ENCODE data around the gene MACO1. TPM values are rescaled to one million over a fixed set of nuclear protein-coding genes. Genes with fewer than 3 reads are reported as not detected.

Gene MACO1
- total and polyA plus RNA-seq, 2 of the 8 experiments (the other 6 are each of a cell fraction or from before 2014, with no cell fraction given), result 3.5 to 15.1 TPM

- H3K23me2 ChIP-seq (ENCODE audit: low read depth, low read length), result peaks cover 5% of the 10 kb centered on the region; the same call in 1 of the 2 replicates
- H2BK5ac ChIP-seq (ENCODE audit: low read depth, low read length), result no peak overlapping the region
- no peak overlapping the region for H2BK120ac ChIP-seq (replicated peaks; ENCODE audit: low read depth, low read length)
- peaks cover 0 to 5% (median 3%) of the 10 kb centered on the region in 4 experiments; a peak in 5 of 7 replicates for H3K27me3 ChIP-seq (replicated peaks in 1 of 4; ENCODE audit: control insufficient read depth in 3 of 4, extremely low read depth in 1 of 4, insufficient read depth in 3 of 4, low read length in 3 of 4)
- H3K79me2 ChIP-seq (ENCODE audit: control insufficient read depth in 1 of 2, insufficient read depth in 2 of 2, low read length in 2 of 2), result 0 out of 4 replicates have a peak, but pooled peaks cover 0 to 5% of the 10 kb centered on the region in 2 experiments
- H3K27ac ChIP-seq (ENCODE audit: low read depth, low read length), result no peak overlapping the region
- H3K9ac ChIP-seq (replicated peaks in 1 of 4; ENCODE audit: extremely low read depth in 1 of 4, low read depth in 3 of 4, low read length in 3 of 4), result no peak overlapping the region
- FAIRE-seq (no peak), DNase-seq (ENCODE audit: low read depth in 1 of 2, low spot score in 2 of 2) (no peak)
- no peak overlapping the region for H4K5ac ChIP-seq (ENCODE audit: insufficient read length, low read depth, low read length)
- H2BK15ac ChIP-seq (ENCODE audit: low read length), result no peak overlapping the region
- no peaks in the 10 kb centered on the region for H3K9me3 ChIP-seq (ENCODE audit: insufficient read depth in 2 of 2, low read depth in 1 of 2, low read length in 1 of 2)
- H3K4me2 ChIP-seq (ENCODE audit: insufficient read depth in 1 of 2, low read depth in 2 of 2, low read length in 2 of 2), result no peak overlapping the region
- H2AK5ac ChIP-seq (ENCODE audit: low read depth, low read length), result no peak overlapping the region
- peaks cover 6% of the 10 kb centered on the region for H3K79me1 ChIP-seq (ENCODE audit: low read depth, low read length)
- H4K8ac ChIP-seq (ENCODE audit: extremely low read depth, insufficient read depth, low read length), result no peak overlapping the region
- H3K23ac ChIP-seq (ENCODE audit: insufficient read length), result no peak overlapping the region
- H2BK12ac ChIP-seq (ENCODE audit: low read depth, low read length), result no peak overlapping the region
- no peak overlapping the region for H2AFZ ChIP-seq (ENCODE audit: low read length)
- H3K14ac ChIP-seq (ENCODE audit: insufficient read length), result no peak overlapping the region
- no peak overlapping the region for H3K4me3 ChIP-seq (ENCODE audit: extremely low read depth in 1 of 4, insufficient read depth in 2 of 4, low read depth in 3 of 4, low read length in 4 of 4)
- no peak overlapping the region for H3K18ac ChIP-seq (ENCODE audit: extremely low read depth, low read length)
- 81% methylated on average over 4 of the region's 4 CpGs; no CpG with 5 or more reads in 1 of the 2 experiments for WGBS, 2 experiments (ENCODE audit: extremely low coverage in 1 of 2, insufficient coverage in 1 of 2, insufficient read length in 1 of 2, insufficient replicate concordance in 2 of 2, low coverage in 1 of 2, low lambda C conversion rate in 2 of 2, missing lambda C conversion rate in 1 of 2)
- H3K4me1 ChIP-seq (replicated peaks in 1 of 4; ENCODE audit: control insufficient read depth in 3 of 4, insufficient read depth in 4 of 4, low read length in 3 of 4), result peaks cover 0 to 9% (median 5%) of the 10 kb centered on the region in 4 experiments; a peak in 4 of 7 replicates
- H3K36me3 ChIP-seq (ENCODE audit: control insufficient read depth in 2 of 4, insufficient read depth in 4 of 4, low read length in 3 of 4), result no peaks in the 10 kb centered on the region
- no peak overlapping the region for H3K56ac ChIP-seq (replicated peaks; ENCODE audit: insufficient read length, low read depth, low read length)
- H4K91ac ChIP-seq (replicated peaks; ENCODE audit: insufficient read length, low read length), result no peak overlapping the region
- no peak overlapping the region for H3K4ac ChIP-seq (replicated peaks; ENCODE audit: insufficient read length, low read depth, low read length)
- peaks cover 5 to 6% of the 10 kb centered on the region in 2 experiments for H4K20me1 ChIP-seq (replicated peaks in 1 of 2; ENCODE audit: control insufficient read depth in 1 of 2, insufficient read depth in 2 of 2, low read length in 2 of 2)
- POLR2A ChIA-PET (ENCODE audit: partially characterized antibody), result interaction anchor here (0.7 to 1.3 kb wide), 2 partner anchors 8 to 17 kb away, joined by 3 to 4 read pairs; no protein-coding TSS in a partner anchor
- CTCF ChIA-PET (ENCODE audit: partially characterized antibody), result interaction anchor here (1.1 to 7.7 kb wide), 10 partner anchors 11 to 262 kb away, joined by 3 to 34 read pairs (median 6); no protein-coding TSS in a partner anchor
- no peak overlapping the region for H2BK20ac ChIP-seq (ENCODE audit: low read length)
- TF ChIP-seq SIRT6 (IDR thresholded peaks at IDR 0.05; ENCODE audit: low read length) (no peak), CTBP2 (IDR thresholded peaks at IDR 0.05; ENCODE audit: borderline replicate concordance, insufficient read depth, insufficient read length, low read length) (no peak), ZNF274 (IDR thresholded peaks at IDR 0.05; ENCODE audit: borderline replicate concordance, extremely low read depth, low read length) (no peak), EP300 (IDR thresholded peaks at IDR 0.05; ENCODE audit: borderline replicate concordance in 1 of 2, low read depth in 2 of 2, low read length in 2 of 2) (no peak), KDM4A (IDR thresholded peaks at IDR 0.05; ENCODE audit: low read depth, low read length, severe bottlenecking) (no peak), RAD21 (IDR thresholded peaks at IDR 0.05 in 1 of 2, conservative IDR thresholded peaks at IDR 0.05 in 1 of 2; ENCODE audit: low read depth in 2 of 2, low read length in 2 of 2) (no peak), RBBP5 (IDR thresholded peaks at IDR 0.05; ENCODE audit: borderline replicate concordance, low read depth, low read length) (no peak), SUZ12 (IDR thresholded peaks at IDR 0.05; ENCODE audit: low read length) (no peak), BCL11A (IDR thresholded peaks at IDR 0.05; ENCODE audit: low read depth in 2 of 2, low read length in 2 of 2) (no peak), TBP (IDR thresholded peaks at IDR 0.05; ENCODE audit: low read depth, low read length) (no peak), MAX (IDR thresholded peaks at IDR 0.05) (no peak), BACH1 (IDR thresholded peaks at IDR 0.05; ENCODE audit: low read length) (no peak), SP2 (IDR thresholded peaks at IDR 0.05; ENCODE audit: low read length) (no peak)
Observed at GRCh38 chr1:25548601-25549000, 117.9 kb downstream of the MACO1 start.
